ENCODE measurements around the gene DACH2. TPM values are rescaled to one million over a fixed set of nuclear protein-coding genes. Genes with fewer than 3 reads are reported as not detected.

The DACH2 gene
- total and polyA plus RNA-seq, 4 donors: 0.23 TPM; not detected in 3

- TF ChIP-seq GABPA (IDR thresholded peaks at IDR 0.05 in 1 of 2, conservative IDR thresholded peaks at IDR 0.05 in 1 of 2) (no peak), HNF4G (IDR thresholded peaks at IDR 0.05) (no peak), RAD21 (IDR thresholded peaks at IDR 0.05) (no peak)
These were observed 67.0 kb downstream of the DACH2 start (continued) for GRCh38 chrX:86215260-86215659.

- H3K27ac ChIP-seq (ENCODE audit: low read depth in 1 of 2, low read length in 2 of 2): no peak overlapping the region
- DNase-seq (ENCODE audit: low spot score): no peak
- peaks cover 0 to 10% (median 2%) of the 10 kb centered on the region in 4 donors for H3K9me3 ChIP-seq (ENCODE audit: control insufficient read depth in 4 of 4, low read length in 3 of 4)
These were observed 89.2 kb downstream of the DACH2 start for GRCh38 chrX:86237482-86237881.

GRCh38 chrX:86241547-86241946, 93.3 kb downstream of the DACH2 start:
- no peak for DNase-seq (ENCODE audit: low spot score)
- TF ChIP-seq NR2F2 (IDR thresholded peaks at IDR 0.05): no peak
- TF ChIP-seq HNF4G (IDR thresholded peaks at IDR 0.05): no peak
- no peak for TF ChIP-seq YY1 (IDR thresholded peaks at IDR 0.05)
- TF ChIP-seq TAF1 (conservative IDR thresholded peaks at IDR 0.05): no peak
- TF ChIP-seq JUND (IDR thresholded peaks at IDR 0.05): no peak
- no peak for TF ChIP-seq HNF4A (conservative IDR thresholded peaks at IDR 0.05)
- no peak for TF ChIP-seq FOXA1 (IDR thresholded peaks at IDR 0.05)
- no peak for TF ChIP-seq FOXA2 (IDR thresholded peaks at IDR 0.05)
- TF ChIP-seq ZBTB33 (IDR thresholded peaks at IDR 0.05): no peak
- TF ChIP-seq CTCF (IDR thresholded peaks at IDR 0.05; ENCODE audit: low read depth, low read length, missing input control): no peak
- no peak for TF ChIP-seq EGR1 (IDR thresholded peaks at IDR 0.05; ENCODE audit: low read depth in 2 of 2)
- TF ChIP-seq RXRA (IDR thresholded peaks at IDR 0.05): no peak
- Histone ChIP-seq H3K9ac (ENCODE audit: low read depth in 1 of 2, low read length in 2 of 2) (no peak overlapping the region), H3K4me1 (ENCODE audit: control insufficient read depth in 4 of 4, insufficient read depth in 4 of 4, low read length in 3 of 4) (no peaks in the 10 kb centered on the region), H3K27me3 (ENCODE audit: control insufficient read depth in 4 of 4, insufficient read depth in 4 of 4, low read length in 3 of 4) (no peaks in the 10 kb centered on the region), H3K36me3 (ENCODE audit: control insufficient read depth in 4 of 4, insufficient read depth in 3 of 4, low read depth in 1 of 4, low read length in 3 of 4) (no peaks in the 10 kb centered on the region), H3K9me3 (ENCODE audit: control insufficient read depth in 4 of 4, low read length in 3 of 4) (peaks cover 0 to 10% (median 2%) of the 10 kb centered on the region in 4 donors), H3K4me3 (ENCODE audit: low read depth in 1 of 3, low read length in 3 of 3) (no peak overlapping the region), H3K27ac (ENCODE audit: low read depth in 1 of 2, low read length in 2 of 2) (no peak overlapping the region)
- 96% methylated on average over 1 of the region's 1 CpG for WGBS

More at GRCh38 chrX:86237482-86237881, 89.2 kb downstream of the DACH2 start:
- Histone ChIP-seq H3K27me3 (ENCODE audit: control insufficient read depth in 4 of 4, insufficient read depth in 4 of 4, low read length in 3 of 4) (no peaks in the 10 kb centered on the region), H3K9ac (ENCODE audit: low read depth in 1 of 2, low read length in 2 of 2) (no peak overlapping the region), H3K4me1 (ENCODE audit: control insufficient read depth in 4 of 4, insufficient read depth in 4 of 4, low read length in 3 of 4) (no peaks in the 10 kb centered on the region), H3K36me3 (ENCODE audit: control insufficient read depth in 4 of 4, insufficient read depth in 3 of 4, low read depth in 1 of 4, low read length in 3 of 4) (no peaks in the 10 kb centered on the region), H3K4me3 (ENCODE audit: low read depth in 1 of 3, low read length in 3 of 3) (no peak overlapping the region)
- WGBS: 81% methylated on average over 6 of the region's 6 CpGs
- TF ChIP-seq REST (IDR thresholded peaks at IDR 0.05) (no peak), MAX (IDR thresholded peaks at IDR 0.05) (no peak), GABPA (IDR thresholded peaks at IDR 0.05 in 1 of 2, conservative IDR thresholded peaks at IDR 0.05 in 1 of 2) (no peak)
